GM21390 (cell line): ENCODE results near the gene SMPDL3B.

Experiments used
- ATAC-seq: cut with Tn5 transposase; IDR thresholded peaks from one replicate; pipeline ENCODE4 v1.9.1; 2021; ENCODE audit not compliant: unreplicated experiment

The SMPDL3B gene

DNA sequence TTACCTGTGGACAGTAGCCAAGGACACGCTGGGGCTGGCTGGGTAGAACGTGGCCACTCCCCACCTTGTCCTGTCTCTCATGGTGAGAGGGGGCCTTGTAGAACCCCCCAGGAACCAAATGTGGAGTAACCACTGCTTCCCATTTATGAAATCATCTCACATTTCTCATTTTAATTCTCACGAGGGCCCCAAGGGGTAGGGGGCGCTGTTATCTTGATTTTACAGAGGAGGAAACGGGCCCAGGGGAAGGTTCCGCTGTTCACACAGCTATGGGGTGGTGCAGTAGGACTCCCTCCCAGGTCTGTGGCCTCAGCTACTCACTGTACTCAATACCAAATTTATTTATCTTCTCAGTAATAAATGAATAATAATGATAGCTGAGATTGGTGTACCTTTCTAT lies 5.5 kb downstream of the SMPDL3B start:
- ATAC-seq, result no peak

DNA sequence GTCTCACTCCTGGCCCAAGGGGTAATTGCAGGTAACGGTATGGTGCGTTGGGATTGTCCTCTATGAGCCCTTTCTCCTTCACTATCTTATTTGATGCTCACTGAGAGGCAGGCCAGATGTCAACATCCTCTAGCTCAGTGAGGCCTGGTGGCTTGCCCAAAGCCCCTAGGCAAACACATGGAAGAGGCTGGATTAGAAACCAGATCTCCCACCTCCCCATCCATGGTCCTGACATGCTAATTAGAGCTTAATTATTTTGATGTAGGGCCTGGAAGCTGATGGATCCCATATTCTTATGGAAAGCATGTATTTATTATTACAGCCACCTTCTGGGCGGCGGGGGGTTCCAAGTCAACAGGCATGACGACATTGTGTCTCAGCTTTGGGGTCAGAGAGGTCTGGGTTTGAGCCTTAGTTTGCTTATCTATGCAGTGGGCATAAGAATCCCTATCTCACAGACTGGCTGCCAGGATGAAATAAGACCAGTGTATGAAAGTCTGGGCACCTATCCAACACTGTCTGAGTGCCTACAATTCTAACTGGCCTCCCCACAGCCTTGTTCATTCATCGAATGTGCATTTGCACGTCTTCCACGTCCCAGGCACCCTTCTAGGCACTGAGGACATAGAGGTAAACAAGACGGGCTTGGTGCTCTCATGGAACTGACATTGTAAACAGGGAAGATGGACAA lies 6.2 kb downstream of the SMPDL3B start:
- ATAC-seq, result no peak

DNA sequence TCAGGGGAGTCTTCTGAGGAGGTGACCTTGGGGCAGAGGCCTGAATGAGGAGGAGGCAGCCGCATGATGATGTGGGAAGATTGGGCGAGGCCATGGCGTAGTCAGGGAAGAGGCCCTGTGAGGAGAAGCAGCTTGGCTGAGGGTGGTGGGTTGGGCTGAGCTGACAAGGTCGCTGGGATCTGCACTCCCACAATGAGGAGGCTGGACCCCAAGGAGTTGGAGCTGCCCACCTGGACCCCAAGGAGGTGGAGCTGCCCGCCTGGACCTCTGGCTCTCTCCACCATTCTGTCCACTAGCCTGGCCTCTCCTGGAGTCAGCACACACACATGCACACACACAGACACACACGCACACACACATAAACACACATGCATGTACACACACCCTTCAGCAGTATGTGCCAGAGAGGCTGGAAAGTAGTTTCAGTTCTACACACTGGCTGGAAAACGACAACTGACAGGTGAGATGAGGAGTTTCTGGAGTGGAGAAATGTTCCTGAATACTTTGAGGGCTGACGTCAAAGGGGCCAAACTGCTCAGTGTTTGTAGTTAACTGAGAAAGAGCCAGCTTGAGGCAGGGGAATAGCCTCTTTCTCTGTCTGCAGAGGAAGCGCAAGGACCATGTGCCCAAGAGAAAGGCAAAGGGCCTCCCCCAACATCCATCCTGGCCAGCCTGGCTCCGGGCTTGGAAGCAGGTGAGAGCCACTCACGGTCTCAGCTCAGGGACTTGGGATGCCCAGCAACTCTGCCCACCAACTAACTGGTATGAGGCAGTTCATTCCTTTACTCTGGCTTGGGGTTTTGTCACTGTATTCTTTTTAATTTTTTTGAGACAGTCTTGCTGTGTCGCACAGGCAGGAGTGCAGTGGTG lies 7.1 kb downstream of the SMPDL3B start:
- ATAC-seq, result no peak

DNA sequence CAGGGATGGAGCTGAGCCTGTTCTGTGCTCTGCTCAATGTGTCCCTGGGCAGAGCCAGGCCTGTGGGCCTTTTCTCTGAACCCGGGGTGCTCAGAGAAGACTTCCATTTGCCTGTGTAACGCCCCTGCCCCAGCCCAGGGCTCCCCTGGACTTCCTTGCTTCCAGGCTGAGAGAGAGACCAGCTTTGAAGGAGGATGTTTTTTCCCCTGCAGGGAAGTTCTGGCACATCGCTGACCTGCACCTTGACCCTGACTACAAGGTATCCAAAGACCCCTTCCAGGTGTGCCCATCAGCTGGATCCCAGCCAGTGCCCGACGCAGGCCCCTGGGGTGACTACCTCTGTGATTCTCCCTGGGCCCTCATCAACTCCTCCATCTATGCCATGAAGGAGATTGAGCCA lies 10.2 kb downstream of the SMPDL3B start:
- no peak for ATAC-seq

DNA sequence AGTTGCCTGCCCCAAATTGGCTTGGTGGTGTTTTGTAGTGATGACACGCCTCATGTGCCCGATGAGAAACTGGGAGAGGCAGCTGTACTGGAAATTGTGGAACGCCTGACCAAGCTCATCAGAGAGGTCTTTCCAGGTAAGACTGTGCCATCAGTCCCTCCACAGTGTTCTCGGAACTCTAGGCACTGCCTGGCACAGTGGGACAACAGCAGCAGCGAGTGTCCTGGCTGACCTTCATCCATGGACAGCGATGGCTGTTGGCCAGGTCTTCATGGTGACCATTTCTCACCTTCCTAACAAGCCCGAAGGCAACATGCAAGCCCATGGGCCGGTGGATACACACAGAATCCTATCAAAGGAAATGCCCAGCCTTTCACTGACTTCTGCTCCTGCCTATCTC lies 14.2 kb downstream of the SMPDL3B start:
- no peak for ATAC-seq

DNA sequence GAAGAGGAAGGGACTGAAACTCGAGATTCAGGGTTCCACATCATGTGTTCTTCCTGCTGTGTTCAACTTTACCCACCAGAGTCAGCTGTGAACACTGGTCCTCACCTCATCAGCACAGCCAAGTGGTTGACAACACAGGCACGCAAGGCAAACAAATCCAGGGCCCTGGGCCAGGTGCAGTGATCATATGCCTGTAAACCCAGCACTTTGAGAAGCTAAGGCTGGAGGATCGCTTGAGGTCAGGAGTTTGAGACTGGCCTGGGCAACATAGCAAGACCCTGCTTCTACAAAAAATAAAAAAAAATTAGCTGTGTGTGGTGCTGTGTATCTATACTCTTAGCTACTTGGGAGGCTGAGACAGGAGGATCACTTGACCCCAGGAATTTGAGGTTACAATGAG lies 16.6 kb downstream of the SMPDL3B start:
- ATAC-seq, result no peak

DNA sequence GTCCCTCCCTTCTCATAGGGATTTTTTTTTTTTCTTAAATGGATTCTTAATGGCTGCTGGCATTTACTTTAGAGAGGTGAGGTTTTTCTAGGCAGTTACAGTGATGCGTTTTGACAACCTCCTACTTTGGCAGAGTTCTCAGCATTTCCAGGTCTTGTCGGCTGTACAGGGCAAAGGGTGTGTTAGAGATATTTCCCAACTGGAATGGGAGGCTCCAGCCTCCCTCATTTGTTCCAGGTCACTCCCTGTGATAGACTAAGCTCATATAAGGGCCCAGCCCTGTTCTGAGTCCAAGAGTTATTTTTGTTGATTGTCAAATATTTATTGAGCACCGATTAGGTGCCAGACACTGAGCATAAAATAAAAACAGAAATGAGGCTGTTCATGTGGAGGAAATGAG lies 17.3 kb downstream of the SMPDL3B start:
- no peak for ATAC-seq

DNA sequence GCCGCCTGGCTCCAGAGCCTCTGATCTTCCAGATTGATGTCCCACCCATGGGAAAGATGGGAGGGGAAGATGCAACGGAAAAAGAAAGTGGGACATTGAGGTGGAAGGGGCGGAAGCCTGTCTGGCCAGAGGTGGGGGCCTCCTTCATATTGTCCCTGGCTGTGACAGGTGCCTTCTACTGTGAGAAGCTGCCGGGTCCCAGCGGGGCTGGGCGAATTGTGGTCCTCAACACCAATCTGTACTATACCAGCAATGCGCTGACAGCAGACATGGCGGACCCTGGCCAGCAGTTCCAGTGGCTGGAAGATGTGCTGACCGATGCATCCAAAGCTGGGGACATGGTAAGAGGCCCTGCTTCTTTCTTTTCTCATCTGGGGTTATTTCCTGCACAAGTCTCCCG lies 19.4 kb downstream of the SMPDL3B start:
- no peak for ATAC-seq

DNA sequence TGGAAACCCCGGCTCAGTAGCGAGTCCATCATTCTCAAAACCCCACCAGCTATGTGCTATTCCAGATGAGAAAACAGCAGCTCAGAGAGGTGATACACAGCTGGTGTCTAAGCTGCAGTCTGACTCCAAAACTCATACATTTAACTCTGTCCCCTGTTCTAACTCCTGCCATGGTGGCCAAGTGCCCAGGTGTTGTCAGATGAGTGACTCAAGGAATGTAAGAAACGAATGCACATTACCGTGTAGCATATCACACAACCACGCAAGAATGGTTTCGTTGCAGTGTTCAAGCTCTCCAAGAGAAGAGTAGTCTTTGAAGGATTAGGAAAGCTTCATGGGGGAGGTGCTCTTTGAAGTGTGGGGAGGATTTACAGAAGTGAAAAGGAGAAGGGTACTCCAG lies 20.3 kb downstream of the SMPDL3B start:
- ATAC-seq, result no peak

DNA sequence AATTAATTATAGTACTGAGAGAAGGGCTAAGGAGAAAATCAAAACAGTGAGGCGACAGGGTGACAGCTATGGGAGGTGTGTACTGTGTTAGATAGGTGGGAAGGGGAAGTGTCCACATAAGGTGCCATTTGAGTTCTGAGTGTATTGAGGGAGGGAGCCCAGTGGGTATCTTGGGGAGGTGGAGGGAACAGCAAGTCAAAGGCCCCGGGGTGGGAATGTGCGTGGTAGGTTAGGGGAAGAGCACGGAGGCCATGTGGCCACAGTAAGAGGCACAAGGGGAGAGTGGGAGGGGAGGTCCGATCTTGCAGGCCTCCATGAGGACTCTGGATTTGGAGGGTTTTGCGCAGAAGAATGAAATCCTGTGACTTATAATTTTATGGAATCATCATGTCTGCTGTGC lies 22.0 kb downstream of the SMPDL3B start:
- no peak for ATAC-seq

DNA sequence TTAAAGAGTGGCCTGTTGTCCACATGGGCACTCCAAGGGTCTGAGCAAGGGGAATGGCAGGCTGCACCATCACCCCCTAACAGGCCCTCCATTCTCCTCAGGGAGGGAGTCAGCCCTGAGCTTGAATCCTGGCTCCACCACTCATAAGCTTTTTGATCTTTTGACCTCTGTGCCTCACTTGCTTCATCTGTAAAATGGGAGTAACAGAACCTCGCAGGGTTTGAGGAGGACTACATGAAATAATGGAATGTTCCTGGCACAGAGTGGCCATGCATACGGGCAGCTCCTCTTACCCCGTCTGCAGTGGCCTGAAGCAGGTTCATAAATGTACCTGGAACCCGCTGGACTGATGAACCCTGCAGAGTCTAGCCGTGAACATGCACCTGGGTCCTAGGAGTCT lies 22.9 kb downstream of the SMPDL3B start:
- ATAC-seq, result no peak

DNA sequence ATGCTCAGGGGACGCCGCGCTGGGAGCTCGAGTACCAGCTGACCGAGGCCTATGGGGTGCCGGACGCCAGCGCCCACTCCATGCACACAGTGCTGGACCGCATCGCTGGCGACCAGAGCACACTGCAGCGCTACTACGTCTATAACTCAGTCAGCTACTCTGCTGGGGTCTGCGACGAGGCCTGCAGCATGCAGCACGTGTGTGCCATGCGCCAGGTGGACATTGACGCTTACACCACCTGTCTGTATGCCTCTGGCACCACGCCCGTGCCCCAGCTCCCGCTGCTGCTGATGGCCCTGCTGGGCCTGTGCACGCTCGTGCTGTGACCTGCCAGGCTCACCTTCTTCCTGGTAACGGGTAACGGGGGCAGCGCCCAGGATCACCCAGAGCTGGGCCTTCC lies 23.7 kb downstream of the SMPDL3B start:
- ATAC-seq, result no peak

DNA sequence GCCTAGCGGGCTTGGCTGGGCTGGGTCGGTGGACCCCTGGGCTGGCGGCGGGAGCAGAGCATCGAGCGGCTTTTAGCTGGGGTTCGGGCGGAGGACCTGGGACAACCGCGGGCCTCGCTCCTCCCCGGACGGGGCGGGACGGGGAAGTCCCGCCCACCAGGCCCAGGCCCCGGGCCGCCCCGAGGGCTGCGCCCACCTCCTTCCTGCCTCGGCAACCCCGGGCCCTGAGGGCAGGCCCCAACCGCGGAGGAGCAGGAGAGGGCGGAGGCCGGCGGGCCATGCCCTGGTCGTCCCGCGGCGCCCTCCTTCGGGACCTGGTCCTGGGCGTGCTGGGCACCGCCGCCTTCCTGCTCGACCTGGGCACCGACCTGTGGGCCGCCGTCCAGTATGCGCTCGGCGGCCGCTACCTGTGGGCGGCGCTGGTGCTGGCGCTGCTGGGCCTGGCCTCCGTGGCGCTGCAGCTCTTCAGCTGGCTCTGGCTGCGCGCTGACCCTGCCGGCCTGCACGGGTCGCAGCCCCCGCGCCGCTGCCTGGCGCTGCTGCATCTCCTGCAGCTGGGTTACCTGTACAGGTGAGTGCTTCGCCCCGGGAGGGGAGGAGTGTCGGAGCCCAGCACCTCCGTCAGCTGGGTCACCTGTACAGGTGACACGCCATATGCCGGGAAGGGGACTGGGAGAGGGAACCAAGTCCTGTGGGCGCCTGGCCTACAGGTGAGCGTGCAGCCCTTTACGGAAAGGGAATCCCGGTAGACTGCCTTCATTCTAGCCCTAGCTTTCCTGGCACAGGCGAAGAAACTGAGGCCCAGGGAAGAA lies 25.2 kb downstream of the SMPDL3B start, which contains the start of gene XKR8:
Gene XKR8 (plus strand): TSS at position 182 of the 812 bp plus-strand sequence. CDS start 97 bp downstream, at position 279.
- ATAC-seq, result peak; percentile 92

DNA sequence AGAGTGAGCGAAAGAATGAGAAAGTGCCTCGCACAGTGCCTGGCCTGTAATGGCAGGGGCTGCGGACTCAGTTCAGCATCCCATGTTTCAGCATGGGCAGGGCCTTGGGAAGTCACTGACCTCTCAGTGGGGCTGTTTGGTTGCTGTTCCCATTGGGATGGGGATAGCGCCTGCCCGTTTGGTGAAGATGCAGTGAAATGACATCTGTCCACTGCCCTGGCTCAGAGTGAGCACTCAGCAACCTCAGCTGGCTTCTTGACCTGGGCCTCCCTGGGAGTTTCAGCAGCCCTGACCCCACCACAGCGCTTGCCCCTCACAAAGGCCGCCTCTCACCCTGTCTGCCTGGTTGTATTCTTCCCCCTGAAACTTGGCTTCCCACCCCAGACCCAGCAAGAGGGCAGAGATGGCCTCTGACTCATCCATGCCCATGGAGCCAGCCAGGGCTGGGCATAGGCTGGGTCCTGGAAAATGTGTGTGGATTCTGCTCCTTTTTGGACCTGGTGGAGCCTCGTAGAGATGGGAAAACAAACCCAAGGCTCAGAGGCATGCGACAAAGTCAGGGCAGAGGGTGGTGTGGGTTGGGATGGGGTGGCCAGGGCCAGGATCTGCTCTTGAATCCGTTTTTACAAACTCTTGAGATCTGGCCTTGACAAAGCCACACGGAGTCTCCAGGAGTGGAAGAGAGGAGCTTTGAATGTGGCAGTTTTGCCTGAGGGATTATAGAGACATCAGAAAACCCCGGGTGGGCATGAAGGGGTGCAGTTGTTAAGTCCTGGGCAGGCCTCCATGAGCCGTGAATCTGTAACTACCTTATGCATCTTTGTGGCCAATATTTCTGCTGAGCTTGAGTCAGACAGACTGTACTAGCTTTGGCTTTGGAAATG lies 26.2 kb downstream of the SMPDL3B start:
- no peak for ATAC-seq

DNA sequence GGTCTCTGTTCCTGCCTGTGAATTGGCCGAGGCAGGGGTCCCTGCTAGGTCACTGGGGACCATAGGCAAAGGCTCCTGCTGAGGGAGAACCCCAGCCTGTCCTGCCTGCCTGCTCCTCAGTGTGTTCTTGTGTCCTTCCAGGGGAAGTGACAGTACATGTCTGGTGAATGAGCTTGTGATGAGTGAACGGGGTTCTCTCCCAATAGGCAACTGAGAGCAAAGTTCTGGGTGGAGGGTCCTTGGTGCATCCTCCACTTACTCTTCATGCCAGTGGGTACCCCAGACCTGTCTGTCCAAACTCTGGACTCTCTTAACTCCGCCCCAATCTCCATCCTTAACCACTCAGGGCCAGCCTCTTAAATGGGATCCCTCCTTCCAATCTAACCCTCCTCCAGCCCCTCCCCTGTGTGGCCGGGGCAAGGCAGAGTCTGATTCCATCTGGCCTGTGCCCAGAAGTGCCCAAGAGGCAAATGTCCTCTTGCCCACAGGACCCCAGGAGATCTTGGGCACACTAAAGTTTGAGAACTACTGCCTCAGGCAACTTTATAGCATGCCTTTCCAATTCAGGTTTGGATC lies 26.9 kb downstream of the SMPDL3B start:
- ATAC-seq, result no peak

DNA sequence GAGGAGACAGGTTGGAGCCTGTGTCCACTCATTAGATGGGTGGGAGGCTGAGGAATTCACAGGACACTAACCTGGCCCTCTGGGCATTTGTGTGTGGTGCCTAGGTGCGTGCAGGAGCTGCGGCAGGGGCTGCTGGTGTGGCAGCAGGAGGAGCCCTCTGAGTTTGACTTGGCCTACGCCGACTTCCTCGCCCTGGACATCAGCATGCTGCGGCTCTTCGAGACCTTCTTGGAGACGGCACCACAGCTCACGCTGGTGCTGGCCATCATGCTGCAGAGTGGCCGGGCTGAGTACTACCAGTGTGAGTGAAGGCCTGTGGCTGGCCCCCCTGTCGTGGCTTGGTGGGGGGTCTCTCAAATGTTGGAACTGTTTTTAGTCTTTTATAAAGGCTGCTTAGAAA lies 28.6 kb downstream of the SMPDL3B start:
- ATAC-seq, result no peak

DNA sequence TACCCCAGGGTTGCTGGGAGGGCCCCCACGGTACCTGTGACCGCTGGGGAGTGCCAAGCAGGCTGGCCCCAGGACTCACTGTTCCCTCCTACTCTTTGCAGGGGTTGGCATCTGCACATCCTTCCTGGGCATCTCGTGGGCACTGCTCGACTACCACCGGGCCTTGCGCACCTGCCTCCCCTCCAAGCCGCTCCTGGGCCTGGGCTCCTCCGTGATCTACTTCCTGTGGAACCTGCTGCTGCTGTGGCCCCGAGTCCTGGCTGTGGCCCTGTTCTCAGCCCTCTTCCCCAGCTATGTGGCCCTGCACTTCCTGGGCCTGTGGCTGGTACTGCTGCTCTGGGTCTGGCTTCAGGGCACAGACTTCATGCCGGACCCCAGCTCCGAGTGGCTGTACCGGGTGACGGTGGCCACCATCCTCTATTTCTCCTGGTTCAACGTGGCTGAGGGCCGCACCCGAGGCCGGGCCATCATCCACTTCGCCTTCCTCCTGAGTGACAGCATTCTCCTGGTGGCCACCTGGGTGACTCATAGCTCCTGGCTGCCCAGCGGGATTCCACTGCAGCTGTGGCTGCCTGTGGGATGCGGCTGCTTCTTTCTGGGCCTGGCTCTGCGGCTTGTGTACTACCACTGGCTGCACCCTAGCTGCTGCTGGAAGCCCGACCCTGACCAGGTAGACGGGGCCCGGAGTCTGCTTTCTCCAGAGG lies 31.8 kb downstream of the SMPDL3B start:
- ATAC-seq, result no peak

DNA sequence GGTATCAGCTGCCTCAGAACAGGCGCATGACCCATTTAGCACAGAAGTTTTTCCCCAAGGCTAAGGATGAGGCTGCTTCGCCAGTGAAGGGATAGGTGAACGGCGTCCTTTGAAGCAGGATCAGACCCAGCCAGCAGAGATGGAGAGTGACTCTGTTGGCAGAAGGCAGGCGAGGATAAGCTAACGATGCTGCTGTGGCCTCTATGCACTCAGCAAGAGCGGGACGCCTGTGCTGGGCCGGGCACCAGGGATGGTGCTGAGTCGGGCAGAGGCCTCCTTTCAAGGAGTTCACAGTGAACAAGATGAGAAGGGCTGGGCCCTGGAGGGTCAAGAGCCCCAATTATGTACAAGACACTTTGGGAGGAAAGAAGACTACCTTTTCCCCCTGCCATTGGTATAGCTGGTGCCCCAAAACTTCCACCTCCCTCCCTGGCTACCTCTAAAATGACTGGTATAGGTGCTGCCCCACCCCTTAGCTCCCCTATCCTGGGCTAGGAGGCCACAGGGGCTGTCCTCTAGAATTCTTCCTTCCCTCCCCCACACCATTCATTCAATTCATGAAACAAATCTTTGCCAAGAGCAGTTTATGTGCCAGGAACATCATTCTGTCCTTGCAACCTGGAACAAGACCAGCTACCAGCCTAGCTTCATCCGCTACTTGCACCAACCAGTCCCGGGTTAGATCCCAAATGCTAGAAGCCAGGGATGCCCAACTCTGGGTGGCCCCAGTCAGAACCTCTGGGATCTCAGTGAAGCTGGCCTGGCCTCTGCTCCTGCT lies 32.5 kb downstream of the SMPDL3B start:
- no peak for ATAC-seq
